ENCODE data around the gene WNT7B.

Gene WNT7B

GRCh38 chr22:46024136-46024840 lies 47.3 kb upstream of the WNT7B start:
- Histone ChIP-seq H3K4me2 (ENCODE audit: low read depth, low read length, poor library complexity, severe bottlenecking) (no peak overlapping the region), H3K4me3 (ENCODE audit: low read length, poor library complexity, severe bottlenecking) (no peak overlapping the region), H2AFZ (ENCODE audit: low read length) (no peak overlapping the region), H3F3A (ENCODE audit: low read depth) (no peaks in the 10 kb centered on the region), H3K4me1 (ENCODE audit: insufficient read depth, low read length, poor library complexity, severe bottlenecking) (peaks cover 6% of the 10 kb centered on the region), H3K79me2 (ENCODE audit: insufficient read depth, low read length) (no peaks in the 10 kb centered on the region), H3K36me3 (ENCODE audit: insufficient read depth, low read length) (no peaks in the 10 kb centered on the region), H3K9me2 (replicated peaks; ENCODE audit: low read depth, low read length) (no peaks in the 10 kb centered on the region), H3K9me3 (ENCODE audit: insufficient read depth, low read depth, low read length) (no peaks in the 10 kb centered on the region), H3K9ac (ENCODE audit: low read depth, low read length, poor library complexity, severe bottlenecking) (no peak overlapping the region), H3K27me3 (ENCODE audit: insufficient read depth, low read length, poor library complexity, severe bottlenecking) (no peaks in the 10 kb centered on the region), H4K20me1 (ENCODE audit: insufficient read depth, low read length, poor library complexity, severe bottlenecking) (no peaks in the 10 kb centered on the region)
- TF ChIP-seq EZH2phosphoT487 (IDR thresholded peaks at IDR 0.05; ENCODE audit: borderline replicate concordance) (no peak), CTCF (conservative IDR thresholded peaks at IDR 0.05; ENCODE audit: low read length) (no peak)

- Histone ChIP-seq H3K36me3 (ENCODE audit: insufficient read depth, low read length) (no peaks in the 10 kb centered on the region), H3F3A (ENCODE audit: low read depth) (no peaks in the 10 kb centered on the region), H3K4me2 (ENCODE audit: low read depth, low read length, poor library complexity, severe bottlenecking) (no peak overlapping the region), H3K27me3 (ENCODE audit: insufficient read depth, low read length, poor library complexity, severe bottlenecking) (no peaks in the 10 kb centered on the region), H3K9me3 (ENCODE audit: insufficient read depth, low read depth, low read length) (no peaks in the 10 kb centered on the region), H3K79me2 (ENCODE audit: insufficient read depth, low read length) (no peaks in the 10 kb centered on the region), H3K9ac (ENCODE audit: low read depth, low read length, poor library complexity, severe bottlenecking) (no peak overlapping the region), H3K4me1 (ENCODE audit: insufficient read depth, low read length, poor library complexity, severe bottlenecking) (peaks cover 10% of the 10 kb centered on the region), H2AFZ (ENCODE audit: low read length) (no peak overlapping the region), H3K4me3 (ENCODE audit: low read length, poor library complexity, severe bottlenecking) (no peak overlapping the region), H4K20me1 (ENCODE audit: insufficient read depth, low read length, poor library complexity, severe bottlenecking) (no peaks in the 10 kb centered on the region), H3K9me2 (replicated peaks; ENCODE audit: low read depth, low read length) (no peaks in the 10 kb centered on the region)
- no peak for TF ChIP-seq CTCF (conservative IDR thresholded peaks at IDR 0.05; ENCODE audit: low read length)
- no peak for TF ChIP-seq EZH2phosphoT487 (IDR thresholded peaks at IDR 0.05; ENCODE audit: borderline replicate concordance)
Measured at GRCh38 chr22:46023558-46023981, 46.6 kb upstream of the WNT7B start.

- H3K4me3 ChIP-seq (ENCODE audit: low read length, poor library complexity, severe bottlenecking) = no peak overlapping the region
- no peaks in the 10 kb centered on the region for H3K9me3 ChIP-seq (ENCODE audit: insufficient read depth, low read depth, low read length)
- no peaks in the 10 kb centered on the region for H3K27me3 ChIP-seq (ENCODE audit: insufficient read depth, low read length, poor library complexity, severe bottlenecking)
- no peak for TF ChIP-seq CTCF (conservative IDR thresholded peaks at IDR 0.05; ENCODE audit: low read length)
- no peak for TF ChIP-seq EZH2phosphoT487 (IDR thresholded peaks at IDR 0.05; ENCODE audit: borderline replicate concordance)
- H3K9ac ChIP-seq (ENCODE audit: low read depth, low read length, poor library complexity, severe bottlenecking) = no peak overlapping the region
- no peaks in the 10 kb centered on the region for H3K79me2 ChIP-seq (ENCODE audit: insufficient read depth, low read length)
- H3K4me2 ChIP-seq (ENCODE audit: low read depth, low read length, poor library complexity, severe bottlenecking) = no peak overlapping the region
- H3F3A ChIP-seq (ENCODE audit: low read depth) = no peaks in the 10 kb centered on the region
- H3K9me2 ChIP-seq (replicated peaks; ENCODE audit: low read depth, low read length) = no peaks in the 10 kb centered on the region
- H3K4me1 ChIP-seq (ENCODE audit: insufficient read depth, low read length, poor library complexity, severe bottlenecking) = peaks cover 14% of the 10 kb centered on the region
- H2AFZ ChIP-seq (ENCODE audit: low read length) = no peak overlapping the region
- H4K20me1 ChIP-seq (ENCODE audit: insufficient read depth, low read length, poor library complexity, severe bottlenecking) = no peaks in the 10 kb centered on the region
- H3K36me3 ChIP-seq (ENCODE audit: insufficient read depth, low read length) = no peaks in the 10 kb centered on the region
Measured at GRCh38 chr22:46022881-46023512, 46.0 kb upstream of the WNT7B start.

Data from Loucy (cell line).